GM13976 (cell line): ENCODE measurements around the gene SUFU.

Experiments
- DNase-seq: peaks from one replicate; pipeline ENCODE4 v3.0.0; 2012; ENCODE audit warnings: low spot score
- CTCF ChIP-seq: IDR thresholded peaks from 2 replicates; pipeline ENCODE4 v1.5.1; 2012; ENCODE audit warnings: borderline replicate concordance, mild to moderate bottlenecking; ENCODE audit not compliant: insufficient read depth; ENCODE audit errors: extremely low read depth, missing control alignments, control extremely low read depth
- in situ Hi-C: fragments of 300-500 bp; cut with MboI; formaldehyde crosslinking; loops from one replicate; pipeline ENCODE4 v1.12.0; 2022; ENCODE audit warnings: low sequenced_read_pairs, mixed read lengths, inconsistent platforms; ENCODE audit not compliant: unreplicated experiment

Gene SUFU

GRCh38 chr10:102480396-102480795 lies 23.4 kb upstream of the SUFU start:
- TF ChIP-seq CTCF = no peak
- in situ Hi-C loops = no loop called here

GRCh38 chr10:102484021-102484420 lies 19.8 kb upstream of the SUFU start:
- in situ Hi-C loops = no loop called here
- DNase-seq = no peak
- no peak for TF ChIP-seq CTCF

More at GRCh38 chr10:102480396-102480795, 23.4 kb upstream of the SUFU start:
- no peak for DNase-seq

- no peak for DNase-seq
- in situ Hi-C loops = no loop called here
- no peak for TF ChIP-seq CTCF
These were observed 18.5 kb upstream of the SUFU start for GRCh38 chr10:102485093-102485784.

- in situ Hi-C loops = no loop called here
- DNase-seq = no peak
- TF ChIP-seq CTCF = no peak
These were observed 12.6 kb upstream of the SUFU start for GRCh38 chr10:102491136-102491535.

GRCh38 chr10:102492344-102492939 lies 11.3 kb upstream of the SUFU start:
- in situ Hi-C loops = no loop called here
- no peak for DNase-seq
- no peak for TF ChIP-seq CTCF

- TF ChIP-seq CTCF = no peak
- DNase-seq = no peak
- in situ Hi-C loops = no loop called here
These were observed 10.8 kb upstream of the SUFU start for GRCh38 chr10:102492983-102493382.
